B cell (primary cell): ENCODE data around the gene CMIP. TPM values are rescaled to one million over a fixed set of nuclear protein-coding genes. Genes with fewer than 3 reads are reported as not detected.

Experiments
- ATAC-seq: fragments of 200-7000 bp; cut with Tn5 transposase; one replicate; pipeline ENCODE4 v1.10.0; 2021; ENCODE audit warnings: low read depth, mild to moderate bottlenecking, moderate number of reproducible peaks, moderate library complexity
- CTCF ChIA-PET: fragments of 350-600 bp; sonication (Branson Sonifier 250); formaldehyde crosslinking; loops from one replicate; lab custom pipeline; 2021; ENCODE audit warnings: antibody characterized with exemption, inconsistent platforms; lab: Charles Lee
- POLR2A ChIA-PET: fragments of 350-600 bp; sonication (Branson Sonifier 250); formaldehyde crosslinking; loops from one replicate; lab custom pipeline; 2021; ENCODE audit warnings: antibody characterized with exemption; lab: Charles Lee
- DNase-seq: peaks from one replicate; pipeline ENCODE4 v3.0.0; 2013
- H2AFZ ChIP-seq: 2 replicates; pipeline ENCODE4 v1.6.1; 2012; ENCODE audit warnings: mild to moderate bottlenecking, low read depth, low read length; ENCODE audit not compliant: insufficient read depth, poor library complexity, severe bottlenecking
- H3K27ac ChIP-seq, 2 donors: 1 replicate in 1 of 2; 2 replicates in 1 of 2; pipeline ENCODE4 v1.5.1; 2012 to 2013; ENCODE audit warnings: low read length in 2 of 2, mild to moderate bottlenecking in 2 of 2, moderate library complexity in 1 of 2
- H3K27me3 ChIP-seq, 4 experiments: fragments of 200-600 bp in 1 of 4; sonication (generic) in 1 of 4; replicated peaks in 1 of 4; 1 replicate in 2 of 4; 2 replicates in 2 of 4; pipeline versions ENCODE4 v1.6.1 to v1.7.0; 2013 to 2016; ENCODE audit warnings: low read length in 3 of 4, mild to moderate bottlenecking in 2 of 4, mixed read lengths in 1 of 4, moderate library complexity in 1 of 4; ENCODE audit not compliant: insufficient read depth in 4 of 4, control insufficient read depth in 3 of 4; ENCODE audit errors: control extremely low read depth in 1 of 4
- H3K36me3 ChIP-seq, 2 experiments: replicated peaks in 1 of 2; 1 replicate in 1 of 2; 2 replicates in 1 of 2; pipeline versions ENCODE4 v1.6.1 to v1.7.1; 2013; ENCODE audit warnings: low read length in 1 of 2; ENCODE audit not compliant: insufficient read depth in 2 of 2, control insufficient read depth in 1 of 2; ENCODE audit errors: control extremely low read depth in 1 of 2, extremely low read depth in 1 of 2
- H3K4me1 ChIP-seq, 2 donors: fragments of 200-600 bp in 1 of 2; sonication (generic) in 1 of 2; 1 replicate in 1 of 2; 2 replicates in 1 of 2; pipeline versions ENCODE4 v1.5.1 to v1.6.1; 2013 to 2017; ENCODE audit warnings: low read length in 2 of 2; ENCODE audit not compliant: control insufficient read depth in 2 of 2, insufficient read depth in 2 of 2
- H3K4me2 ChIP-seq: replicated peaks from 2 replicates; pipeline ENCODE3; 2012; ENCODE audit warnings: mild to moderate bottlenecking, low read depth, low read length; ENCODE audit not compliant: poor library complexity, severe bottlenecking
- H3K4me3 ChIP-seq, 5 experiments: fragments of 200-600 bp in 1 of 5; sonication (generic) in 1 of 5; 1 replicate in 3 of 5; 2 replicates in 2 of 5; pipeline versions ENCODE4 v1.5.1 to v1.7.0; 2011 to 2016; ENCODE audit warnings: low read length in 4 of 5, mild to moderate bottlenecking in 4 of 5, low read depth in 2 of 5, control low read depth in 1 of 5, moderate library complexity in 1 of 5; ENCODE audit not compliant: insufficient read depth in 1 of 5; ENCODE audit errors: control extremely low read depth in 1 of 5, extremely low read depth in 1 of 5
- H3K79me2 ChIP-seq: fragments of 200-600 bp; sonication (generic); one replicate; pipeline ENCODE4 v1.6.0; 2016; ENCODE audit warnings: low read length; ENCODE audit not compliant: control insufficient read depth, insufficient read depth
- H3K9ac ChIP-seq: fragments of 200-600 bp; sonication (generic); 2 replicates; pipeline ENCODE4 v1.6.1; 2017; ENCODE audit warnings: mild to moderate bottlenecking, low read length, moderate library complexity
- H3K9me3 ChIP-seq, 3 donors: one replicate each; pipeline versions ENCODE4 v1.6.1 to v1.7.1; 2013; ENCODE audit warnings: low read length in 2 of 3; ENCODE audit not compliant: control insufficient read depth in 2 of 3, insufficient read depth in 1 of 3; ENCODE audit errors: control extremely low read depth in 1 of 3
- H4K20me1 ChIP-seq: 2 replicates; pipeline ENCODE4 v1.6.0; 2012; ENCODE audit warnings: mild to moderate bottlenecking, low read length; ENCODE audit not compliant: insufficient read depth, control insufficient read depth, poor library complexity, severe bottlenecking
- H3K27ac Mint-ChIP-seq: one replicate; pipeline ENCODE4 v1.8.0; 2021; ENCODE audit warnings: mixed read lengths
- H3K27me3 Mint-ChIP-seq: one replicate; pipeline ENCODE4 v1.8.0; 2021; ENCODE audit warnings: mixed read lengths
- H3K4me1 Mint-ChIP-seq: one replicate; pipeline ENCODE4 v1.8.0; 2021; ENCODE audit warnings: mixed read lengths
- H3K4me3 Mint-ChIP-seq: one replicate; pipeline ENCODE4 v1.8.0; 2021; ENCODE audit warnings: mixed read lengths
- H3K9me3 Mint-ChIP-seq: one replicate; pipeline ENCODE4 v1.8.0; 2022; ENCODE audit warnings: mixed read lengths; ENCODE audit not compliant: insufficient read depth
- CTCF ChIP-seq: fragments of 200-600 bp; IDR thresholded peaks from one replicate; pipeline ENCODE4 v1.8.0; 2022; ENCODE audit warnings: antibody characterized with exemption, mild to moderate bottlenecking
- EZH2 ChIP-seq: IDR thresholded peaks from 2 replicates; pipeline ENCODE4 v1.6.1; 2012; ENCODE audit warnings: borderline replicate concordance, low read depth, mild to moderate bottlenecking, moderate library complexity, low read length; ENCODE audit not compliant: insufficient read depth, poor library complexity, severe bottlenecking
- WGBS: methylation state at CpG from one replicate; pipeline ENCODE4 v1.1.5; 2013; ENCODE audit warnings: missing lambda C conversion rate; ENCODE audit not compliant: insufficient coverage; 5-methylcytosine and 5-hydroxymethylcytosine counted together
- intact Hi-C: fragments of 100-400 bp; cut with micrococcal nuclease; formaldehyde crosslinking; loops from one replicate; pipeline ENCODE4 v1.10.0; 2022
- polyA plus RNA-seq: library from polyadenylated mRNA; depleted of rRNA; stranded (reverse); fragments of >200 nt; gene quantifications from 2 replicates; pipeline ENCODE4 v1.2.3, GENCODE V29; 2012
- total RNA-seq, 2 donors: library from RNA; stranded (reverse); fragments of 120-200 nt in 1 of 2; gene quantifications; 1 replicate in 1 of 2; 2 replicates in 1 of 2; pipeline versions ENCODE4 v1.2.3 to v1.2.4, GENCODE V29; 2013 to 2022

Gene CMIP
- total and polyA plus RNA-seq, 2 donors (not counting 1 experiment from before 2014, with no cell fraction given), result 27.1 to 155 TPM

- Mint-ChIP-seq H3K4me1 (peaks cover 49% of the 10 kb centered on the region), H3K27ac (peak overlapping the region; percentile 88), H3K4me3 (peak overlapping the region; percentile 81), H3K9me3 (no peaks in the 10 kb centered on the region), H3K27me3 (no peaks in the 10 kb centered on the region)
- intact Hi-C loops, result loop anchor here (1.0 kb wide), 2 partner anchors 13 to 33 kb away; no protein-coding TSS in a partner anchor
- peaks cover 28% of the 10 kb centered on the region for H4K20me1 ChIP-seq
- peak; percentile 71 for DNase-seq
- H3K36me3 ChIP-seq, result peaks cover 8 to 26% of the 10 kb centered on the region in 2 experiments
- H2AFZ ChIP-seq, result no peak overlapping the region
- no peak for TF ChIP-seq CTCF
- no peak for TF ChIP-seq EZH2
- peak overlapping the region; percentile 37 for H3K9ac ChIP-seq
- H3K27ac ChIP-seq, result peak overlapping the region; percentile 43 to 59
- CTCF ChIA-PET, result interaction anchor here (2.3 to 2.5 kb wide), 2 partner anchors 13 to 33 kb away, joined by 7 to 10 read pairs; no protein-coding TSS in a partner anchor
- H3K9me3 ChIP-seq, result peaks cover 0 to 5% (median 0%) of the 10 kb centered on the region in 3 donors
- POLR2A ChIA-PET, result interaction anchor here (0.7 to 3.5 kb wide), 3 partner anchors 13 to 44 kb away, joined by 3 to 27 read pairs (median 5); no protein-coding TSS in a partner anchor
- peak; percentile 88 for ATAC-seq
- H3K4me1 ChIP-seq, result peaks cover 30 to 44% of the 10 kb centered on the region in 2 donors
- peak overlapping the region; percentile 78 for H3K4me2 ChIP-seq
- no peaks in the 10 kb centered on the region for H3K27me3 ChIP-seq
- H3K79me2 ChIP-seq, result peaks cover 94% of the 10 kb centered on the region
- H3K4me3 ChIP-seq, result peak overlapping the region in 2 of 5 experiments; percentile 30 to 35
- 15% methylated on average over 4 of the region's 7 CpGs for WGBS
These were observed 69.5 kb downstream of the CMIP start for GRCh38 chr16:81514041-81514559.
